ENCODE measurements around the gene ALDH9A1.

DNA sequence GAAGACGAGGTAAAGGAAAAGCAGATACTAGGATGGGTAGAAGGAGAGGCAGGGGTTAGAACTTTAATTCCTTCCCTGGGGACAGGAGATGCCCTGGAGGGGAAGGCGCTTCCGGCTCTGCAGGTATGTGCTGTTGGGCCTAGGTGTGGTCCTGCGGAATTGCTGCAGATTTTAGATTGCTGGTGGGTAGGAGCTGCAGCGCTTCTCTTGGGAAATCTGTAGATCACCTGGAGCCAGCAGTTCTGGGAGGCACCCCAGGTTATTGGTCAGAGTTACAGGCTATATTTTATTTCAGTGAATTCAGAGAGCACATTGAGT lies 66.3 kb downstream of the ALDH9A1 start:
- TF ChIP-seq, protein P1, sequence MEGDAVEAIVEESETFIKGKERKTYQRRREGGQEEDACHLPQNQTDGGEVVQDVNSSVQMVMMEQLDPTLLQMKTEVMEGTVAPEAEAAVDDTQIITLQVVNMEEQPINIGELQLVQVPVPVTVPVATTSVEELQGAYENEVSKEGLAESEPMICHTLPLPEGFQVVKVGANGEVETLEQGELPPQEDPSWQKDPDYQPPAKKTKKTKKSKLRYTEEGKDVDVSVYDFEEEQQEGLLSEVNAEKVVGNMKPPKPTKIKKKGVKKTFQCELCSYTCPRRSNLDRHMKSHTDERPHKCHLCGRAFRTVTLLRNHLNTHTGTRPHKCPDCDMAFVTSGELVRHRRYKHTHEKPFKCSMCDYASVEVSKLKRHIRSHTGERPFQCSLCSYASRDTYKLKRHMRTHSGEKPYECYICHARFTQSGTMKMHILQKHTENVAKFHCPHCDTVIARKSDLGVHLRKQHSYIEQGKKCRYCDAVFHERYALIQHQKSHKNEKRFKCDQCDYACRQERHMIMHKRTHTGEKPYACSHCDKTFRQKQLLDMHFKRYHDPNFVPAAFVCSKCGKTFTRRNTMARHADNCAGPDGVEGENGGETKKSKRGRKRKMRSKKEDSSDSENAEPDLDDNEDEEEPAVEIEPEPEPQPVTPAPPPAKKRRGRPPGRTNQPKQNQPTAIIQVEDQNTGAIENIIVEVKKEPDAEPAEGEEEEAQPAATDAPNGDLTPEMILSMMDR (IDR thresholded peaks at IDR 0.05 in 4 of 5, conservative IDR thresholded peaks at IDR 0.05 in 1 of 5), result no peak
- TF ChIP-seq POLR2A (IDR thresholded peaks at IDR 0.05), result no peak
